Midbrain (tissue), 1 donor: ENCODE results near the gene IFNAR1.
A peak's percentile ranks its signal among the peaks of the same experiment; 100 is the strongest.

Source experiments
- DNase-seq: peaks from one replicate; lab custom pipeline; 2025; lab: John Stamatoyannopoulos, UW

Gene IFNAR1

GRCh38 chr21:33324291-33325221 lies at the start of gene IFNAR1:
IFNAR1 (plus strand) TSS chr21:33324970; CDS start chr21:33325056, 86 bp downstream.
- DNase-seq = peak; percentile 95

GRCh38 chr21:33278721-33279120 lies 46.0 kb upstream of the IFNAR1 start:
- DNase-seq = no peak

- no peak for DNase-seq
Measured at GRCh38 chr21:33279330-33279820, 45.4 kb upstream of the IFNAR1 start.

GRCh38 chr21:33281096-33281652 lies 43.6 kb upstream of the IFNAR1 start:
- no peak for DNase-seq

- DNase-seq = no peak
Measured at GRCh38 chr21:33283203-33283602, 41.6 kb upstream of the IFNAR1 start.

- DNase-seq = no peak
Measured at GRCh38 chr21:33286076-33286475, 38.7 kb upstream of the IFNAR1 start.

GRCh38 chr21:33286600-33287456 lies 37.9 kb upstream of the IFNAR1 start:
- DNase-seq = no peak

- no peak for DNase-seq
Measured at GRCh38 chr21:33289199-33289819, 35.5 kb upstream of the IFNAR1 start.

- DNase-seq = no peak
Measured at GRCh38 chr21:33290441-33290840, 34.3 kb upstream of the IFNAR1 start.

GRCh38 chr21:33291686-33292085 lies 33.1 kb upstream of the IFNAR1 start:
- DNase-seq = no peak

GRCh38 chr21:33292724-33293123 lies 32.0 kb upstream of the IFNAR1 start:
- no peak for DNase-seq

- DNase-seq = peak; percentile 11
Measured at GRCh38 chr21:33293136-33293535, 31.6 kb upstream of the IFNAR1 start.

- no peak for DNase-seq
Measured at GRCh38 chr21:33293811-33294216, 31.0 kb upstream of the IFNAR1 start.

- DNase-seq = no peak
Measured at GRCh38 chr21:33296156-33296555, 28.6 kb upstream of the IFNAR1 start.

- DNase-seq = no peak
Measured at GRCh38 chr21:33299181-33299752, 25.5 kb upstream of the IFNAR1 start.

GRCh38 chr21:33300701-33301631 lies 23.8 kb upstream of the IFNAR1 start:
- peak; percentile 17 for DNase-seq

GRCh38 chr21:33301632-33302002 lies 23.2 kb upstream of the IFNAR1 start:
- no peak for DNase-seq

- no peak for DNase-seq
Measured at GRCh38 chr21:33302055-33302454, 22.7 kb upstream of the IFNAR1 start.

- DNase-seq = no peak
Measured at GRCh38 chr21:33302796-33303195, 22.0 kb upstream of the IFNAR1 start.

- DNase-seq = no peak
Measured at GRCh38 chr21:33305344-33305671, 19.5 kb upstream of the IFNAR1 start.

- DNase-seq = no peak
Measured at GRCh38 chr21:33305938-33306337, 18.8 kb upstream of the IFNAR1 start.
